Osteoblast (primary cell): ENCODE data around the gene NCMAP. TPM values are rescaled to one million over a fixed set of nuclear protein-coding genes. Genes with fewer than 3 reads are reported as not detected.

ENCODE experiments used
- DNase-seq: peaks from one replicate; pipeline ENCODE4 v3.0.0; 2011; ENCODE audit warnings: low spot score, mixed read lengths; ENCODE audit not compliant: insufficient read length; ENCODE audit errors: missing footprints
- H2AFZ ChIP-seq: 2 replicates; pipeline ENCODE4 v1.6.0; 2011; ENCODE audit warnings: mild to moderate bottlenecking, low read length
- H3K27ac ChIP-seq: 2 replicates; pipeline ENCODE4 v1.5.1; 2011; ENCODE audit warnings: mild to moderate bottlenecking, low read depth, low read length, moderate library complexity
- H3K27me3 ChIP-seq: 2 replicates; pipeline ENCODE4 v1.6.0; 2012; ENCODE audit warnings: mild to moderate bottlenecking, control low read depth, inconsistent platforms, low read length, moderate library complexity; ENCODE audit not compliant: insufficient read depth
- H3K36me3 ChIP-seq: 2 replicates; pipeline ENCODE4 v1.5.1; 2011; ENCODE audit warnings: mild to moderate bottlenecking, low read length, control low read depth, moderate library complexity; ENCODE audit not compliant: insufficient read depth
- H3K4me1 ChIP-seq: 2 replicates; pipeline ENCODE4 v1.5.1; 2011; ENCODE audit warnings: mild to moderate bottlenecking, low read length, control low read depth, moderate library complexity; ENCODE audit not compliant: insufficient read depth
- H3K4me2 ChIP-seq: 2 replicates; pipeline ENCODE4 v1.6.0; 2011; ENCODE audit warnings: mild to moderate bottlenecking, low read length; ENCODE audit not compliant: insufficient read depth
- H3K4me3 ChIP-seq: fragments of 200-600 bp; sonication (generic); 3 replicates; pipeline ENCODE4 v1.5.1; 2012; ENCODE audit warnings: mild to moderate bottlenecking, low read length, inconsistent platforms; ENCODE audit not compliant: insufficient read depth
- H3K79me2 ChIP-seq: 2 replicates; pipeline ENCODE4 v1.6.0; 2012; ENCODE audit warnings: mild to moderate bottlenecking, low read length, control low read depth, inconsistent platforms; ENCODE audit not compliant: insufficient read depth
- H3K9me3 ChIP-seq: 2 replicates; pipeline ENCODE4 v1.5.1; 2011; ENCODE audit warnings: low read depth, low read length, control low read depth
- H4K20me1 ChIP-seq: 2 replicates; pipeline ENCODE4 v1.6.0; 2012; ENCODE audit warnings: mild to moderate bottlenecking, low read length, control low read depth; ENCODE audit not compliant: insufficient read depth
- CTCF ChIP-seq: IDR thresholded peaks from 2 replicates; pipeline ENCODE4 v1.5.1; 2011; ENCODE audit warnings: mild to moderate bottlenecking, low read depth, low read length, moderate library complexity; ENCODE audit errors: extremely low read depth
- total RNA-seq: library from RNA; depleted of rRNA; stranded (reverse); fragments of >200 nt; gene quantifications from 2 replicates; pipeline ENCODE4 v1.2.3, GENCODE V29; 2012

Gene NCMAP
- total RNA-seq, 1 donor = not detected

GRCh38 chr1:24553931-24554330 lies 2.0 kb upstream of the NCMAP start:
- Histone ChIP-seq H2AFZ (no peak overlapping the region), H3K9me3 (no peaks in the 10 kb centered on the region), H3K36me3 (no peaks in the 10 kb centered on the region), H3K27me3 (peaks cover 55% of the 10 kb centered on the region), H3K4me3 (no peak overlapping the region), H3K79me2 (no peaks in the 10 kb centered on the region), H3K27ac (no peak overlapping the region), H3K4me2 (no peak overlapping the region), H4K20me1 (peaks cover 3% of the 10 kb centered on the region), H3K4me1 (no peaks in the 10 kb centered on the region)
- no peak for TF ChIP-seq CTCF
- no peak for DNase-seq

GRCh38 chr1:24554714-24555113 lies 1.2 kb upstream of the NCMAP start:
- Histone ChIP-seq H3K4me1 (no peaks in the 10 kb centered on the region), H3K4me2 (no peak overlapping the region), H3K27me3 (peaks cover 50% of the 10 kb centered on the region), H3K9me3 (no peaks in the 10 kb centered on the region), H3K79me2 (no peaks in the 10 kb centered on the region), H3K27ac (no peak overlapping the region), H4K20me1 (peaks cover 3% of the 10 kb centered on the region), H3K36me3 (no peaks in the 10 kb centered on the region), H3K4me3 (no peak overlapping the region), H2AFZ (no peak overlapping the region)
- no peak for DNase-seq
- TF ChIP-seq CTCF = no peak

GRCh38 chr1:24556414-24556795 lies 518 bp downstream of the NCMAP start:
- Histone ChIP-seq H4K20me1 (peaks cover 3% of the 10 kb centered on the region), H3K27me3 (peaks cover 45% of the 10 kb centered on the region), H3K4me2 (no peak overlapping the region), H3K36me3 (no peaks in the 10 kb centered on the region), H2AFZ (no peak overlapping the region), H3K4me1 (no peaks in the 10 kb centered on the region), H3K9me3 (no peaks in the 10 kb centered on the region), H3K4me3 (no peak overlapping the region), H3K27ac (no peak overlapping the region), H3K79me2 (no peaks in the 10 kb centered on the region)
- DNase-seq = no peak
- TF ChIP-seq CTCF = no peak

GRCh38 chr1:24557220-24557619 lies 1.3 kb downstream of the NCMAP start:
- H3K4me3 ChIP-seq = no peak overlapping the region
- H4K20me1 ChIP-seq = peaks cover 3% of the 10 kb centered on the region
- no peaks in the 10 kb centered on the region for H3K36me3 ChIP-seq
- H3K27ac ChIP-seq = no peak overlapping the region
- H3K79me2 ChIP-seq = no peaks in the 10 kb centered on the region
- TF ChIP-seq CTCF = no peak
- H3K27me3 ChIP-seq = peaks cover 49% of the 10 kb centered on the region
- no peak for DNase-seq
- no peak overlapping the region for H2AFZ ChIP-seq
- H3K4me2 ChIP-seq = no peak overlapping the region
- H3K9me3 ChIP-seq = no peaks in the 10 kb centered on the region
- no peaks in the 10 kb centered on the region for H3K4me1 ChIP-seq
